MCF 10A (cell line): ENCODE measurements around the gene ME3. TPM values are rescaled to one million over a fixed set of nuclear protein-coding genes. Genes with fewer than 3 reads are reported as not detected.
"Not testable (repeated sequence)": the region's sequence is repeated elsewhere in the genome, so short reads cannot be mapped to it uniquely, and the experiment has no call there.

ENCODE experiments used
- BruUV-seq: library from RNA; stranded (reverse); fragments of 400-500 nt; replicated peaks from 2 replicates; lab custom pipeline; 2021; lab: Mats Ljungman, UMichigan
- CTCF ChIA-PET: fragments of 300-600 bp; sonication (Branson Sonifier 250); formaldehyde crosslinking; extraction: SDS; loops from one replicate; lab custom pipeline; 2021; ENCODE audit warnings: antibody characterized with exemption, inconsistent platforms; lab: Yijun Ruan, JAX
- POLR2A ChIA-PET: fragments of 300-600, 350-650 bp; sonication (Branson Sonifier 250); formaldehyde crosslinking; extraction: SDS; loops from one replicate; lab custom pipeline; 2020; ENCODE audit warnings: antibody characterized with exemption, inconsistent platforms; lab: Yijun Ruan, JAX
- DNase-seq: peaks from one replicate; pipeline ENCODE4 v3.0.0-alpha.2; 2018; ENCODE audit not compliant: unreplicated experiment
- H3K27ac Mint-ChIP-seq: one replicate; pipeline ENCODE4 v1.8.0; 2022; ENCODE audit warnings: mild to moderate bottlenecking, low read depth, mixed read lengths; ENCODE audit not compliant: unreplicated experiment
- H3K27me3 Mint-ChIP-seq: one replicate; pipeline ENCODE4 v1.8.0; 2022; ENCODE audit warnings: mixed read lengths; ENCODE audit not compliant: insufficient read depth, unreplicated experiment
- H3K36me3 Mint-ChIP-seq: one replicate; pipeline ENCODE4 v1.8.0; 2022; ENCODE audit warnings: mild to moderate bottlenecking, moderate library complexity, mixed read lengths; ENCODE audit not compliant: insufficient read depth, unreplicated experiment
- H3K4me1 Mint-ChIP-seq: one replicate; pipeline ENCODE4 v1.8.0; 2022; ENCODE audit warnings: mixed read lengths; ENCODE audit not compliant: insufficient read depth, unreplicated experiment
- H3K4me3 Mint-ChIP-seq: one replicate; pipeline ENCODE4 v1.8.0; 2022; ENCODE audit warnings: mild to moderate bottlenecking, moderate library complexity, mixed read lengths; ENCODE audit not compliant: unreplicated experiment
- H3K9me3 Mint-ChIP-seq: one replicate; pipeline ENCODE4 v1.8.0; 2022; ENCODE audit warnings: mixed read lengths; ENCODE audit not compliant: unreplicated experiment
- intact Hi-C: fragments of 100-400 bp; cut with micrococcal nuclease; formaldehyde crosslinking; loops from 2 replicates; pipeline ENCODE4 v1.14.1; 2022
- total RNA-seq: library from RNA; stranded (reverse); gene quantifications from 2 replicates; pipeline ENCODE4 v1.2.3, GENCODE V29; 2022
- TF ChIP-seq, protein P1 (sequence below): fragments of 200-600 bp; IDR thresholded peaks from one replicate; pipeline ENCODE4 v1.8.0; 2022; ENCODE audit warnings: antibody characterized with exemption, mild to moderate bottlenecking; ENCODE audit not compliant: unreplicated experiment

Gene ME3
- total RNA-seq, 1 experiment from 2014 or later, result not detected

DNA sequence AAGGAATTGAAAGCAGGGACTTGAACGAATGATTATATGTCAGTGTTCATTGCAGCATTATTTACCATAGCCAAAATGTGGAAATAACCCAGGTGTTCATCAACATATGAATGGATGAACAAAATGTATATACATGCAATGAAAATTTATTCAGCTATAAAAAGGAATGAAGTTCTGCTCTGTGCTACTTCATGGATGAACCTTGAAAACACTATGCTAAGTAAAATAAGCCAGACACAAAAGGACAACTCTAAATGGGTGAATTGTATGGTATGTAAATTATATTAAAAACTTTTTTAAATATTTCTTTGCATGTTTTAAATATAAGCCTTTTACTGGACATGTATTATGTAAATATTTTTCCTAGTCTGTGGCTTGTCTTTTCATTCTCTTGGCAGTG, 107.0 kb downstream of the ME3 start:
- Mint-ChIP-seq H3K36me3 (no peaks in the 10 kb centered on the region), H3K27ac (no peak overlapping the region), H3K27me3 (peaks cover 16% of the 10 kb centered on the region), H3K9me3 (no peaks in the 10 kb centered on the region), H3K4me3 (no peak overlapping the region), H3K4me1 (peaks cover 15% of the 10 kb centered on the region)
- no TSS peak for BruUV-seq
- ChIA-PET POLR2A (no interaction called here), CTCF (no interaction called here)
- TF ChIP-seq, protein P1, sequence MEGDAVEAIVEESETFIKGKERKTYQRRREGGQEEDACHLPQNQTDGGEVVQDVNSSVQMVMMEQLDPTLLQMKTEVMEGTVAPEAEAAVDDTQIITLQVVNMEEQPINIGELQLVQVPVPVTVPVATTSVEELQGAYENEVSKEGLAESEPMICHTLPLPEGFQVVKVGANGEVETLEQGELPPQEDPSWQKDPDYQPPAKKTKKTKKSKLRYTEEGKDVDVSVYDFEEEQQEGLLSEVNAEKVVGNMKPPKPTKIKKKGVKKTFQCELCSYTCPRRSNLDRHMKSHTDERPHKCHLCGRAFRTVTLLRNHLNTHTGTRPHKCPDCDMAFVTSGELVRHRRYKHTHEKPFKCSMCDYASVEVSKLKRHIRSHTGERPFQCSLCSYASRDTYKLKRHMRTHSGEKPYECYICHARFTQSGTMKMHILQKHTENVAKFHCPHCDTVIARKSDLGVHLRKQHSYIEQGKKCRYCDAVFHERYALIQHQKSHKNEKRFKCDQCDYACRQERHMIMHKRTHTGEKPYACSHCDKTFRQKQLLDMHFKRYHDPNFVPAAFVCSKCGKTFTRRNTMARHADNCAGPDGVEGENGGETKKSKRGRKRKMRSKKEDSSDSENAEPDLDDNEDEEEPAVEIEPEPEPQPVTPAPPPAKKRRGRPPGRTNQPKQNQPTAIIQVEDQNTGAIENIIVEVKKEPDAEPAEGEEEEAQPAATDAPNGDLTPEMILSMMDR, result no peak
- intact Hi-C loops, result no loop called here
- no peak for DNase-seq

DNA sequence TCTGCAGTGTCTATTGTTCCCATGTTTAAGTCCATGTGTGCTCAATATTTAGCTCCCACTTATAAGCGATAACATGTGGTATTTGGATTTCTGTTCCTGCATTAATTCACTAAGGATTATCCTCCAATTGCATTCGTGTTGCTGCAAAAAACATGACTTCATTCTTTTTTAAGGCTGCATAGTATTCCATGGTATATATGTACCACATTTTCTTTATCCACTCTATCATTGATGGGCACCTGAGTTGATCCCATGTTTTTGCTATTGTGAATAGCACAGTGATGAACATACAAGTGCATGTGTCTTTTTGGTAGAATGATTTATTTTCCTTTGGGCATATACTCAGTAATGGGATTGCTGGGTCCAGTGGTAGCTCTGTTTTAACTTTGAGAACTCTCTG, 109.6 kb downstream of the ME3 start:
- BruUV-seq, DNase-seq, intact Hi-C loops, H3K27ac Mint-ChIP-seq, H3K9me3 Mint-ChIP-seq, H3K36me3 Mint-ChIP-seq, H3K4me3 Mint-ChIP-seq: not testable (repeated sequence)
- ChIA-PET CTCF (interaction anchor here (1.5 to 2.0 kb wide), 2 partner anchors 11 to 45 kb away, joined by 4 to 7 read pairs; no protein-coding TSS in a partner anchor), POLR2A (interaction anchor here (0.6 kb wide), 2 partner anchors 11 to 18 kb away, joined by 3 read pairs; no protein-coding TSS in a partner anchor)
- peaks cover 32% of the 10 kb centered on the region for H3K4me1 Mint-ChIP-seq
- peaks cover 16% of the 10 kb centered on the region for H3K27me3 Mint-ChIP-seq

DNA sequence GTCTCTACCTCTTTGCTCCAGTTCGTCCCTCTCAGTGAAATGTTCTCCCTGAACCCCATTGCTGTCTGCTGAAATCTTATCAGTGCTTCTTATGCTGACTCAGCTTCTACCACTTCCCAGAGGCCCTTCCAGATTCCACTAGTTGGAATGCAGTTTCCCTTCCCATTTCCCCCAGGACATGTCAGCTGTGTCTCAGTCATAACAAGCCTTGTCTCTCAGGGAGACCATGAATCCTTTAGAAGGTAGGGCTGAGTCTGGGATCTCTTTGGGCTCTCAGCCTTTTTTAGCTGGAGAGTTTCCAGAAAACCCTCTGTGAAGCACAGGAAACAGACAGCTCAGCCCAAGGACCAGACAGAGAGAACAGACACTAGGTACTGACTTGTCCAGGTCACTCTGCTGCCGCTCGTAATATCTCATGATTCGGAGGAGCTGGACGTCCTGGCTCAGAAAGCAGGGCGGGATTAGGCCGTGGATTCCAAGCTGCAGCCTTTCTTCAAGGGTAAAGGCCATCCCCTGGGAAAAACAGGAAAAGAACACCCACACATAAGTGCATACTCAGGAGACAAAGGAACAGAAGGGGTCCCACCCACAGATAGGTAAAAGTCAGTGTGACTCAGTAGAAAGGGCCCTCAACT, 113.0 kb downstream of the ME3 start:
- Mint-ChIP-seq H3K36me3 (no peaks in the 10 kb centered on the region), H3K9me3 (no peaks in the 10 kb centered on the region), H3K27ac (peak overlapping the region; percentile 75), H3K4me1 (peaks cover 25% of the 10 kb centered on the region), H3K27me3 (peaks cover 5% of the 10 kb centered on the region), H3K4me3 (no peak overlapping the region)
- intact Hi-C loops, result no loop called here
- ChIA-PET CTCF (interaction anchor here (0.6 to 1.4 kb wide), 6 partner anchors 10 to 70 kb away, joined by 3 read pairs; no protein-coding TSS in a partner anchor), POLR2A (interaction anchor here (0.8 to 1.0 kb wide), 2 partner anchors 44 to 76 kb away, joined by 3 to 7 read pairs; no protein-coding TSS in a partner anchor)
- TF ChIP-seq, protein P1, result no peak
- BruUV-seq, result no TSS peak
- DNase-seq, result peak; percentile 43

DNA sequence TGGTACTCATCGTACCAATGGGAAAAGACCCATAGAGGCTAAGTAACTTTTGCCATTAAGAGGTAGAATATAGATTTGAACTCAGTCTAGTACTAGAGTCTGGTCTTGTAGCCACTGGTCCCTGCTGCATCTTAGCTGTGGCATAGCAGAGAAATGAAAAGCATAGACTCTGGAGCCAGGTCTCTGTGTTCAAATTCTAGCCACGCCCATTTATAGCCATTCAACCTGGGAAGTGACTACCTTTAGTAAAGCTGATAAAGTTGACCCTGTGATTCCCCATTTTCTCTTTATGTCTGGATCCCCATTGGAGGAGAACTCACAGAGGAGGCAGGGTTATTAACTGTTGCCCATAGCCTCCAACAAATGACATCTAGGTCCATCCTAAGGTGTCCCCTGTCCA, 113.6 kb downstream of the ME3 start:
- CTCF ChIA-PET, result interaction anchor here (0.8 to 1.4 kb wide), 5 partner anchors 9 to 49 kb away, joined by 3 read pairs; no protein-coding TSS in a partner anchor
- POLR2A ChIA-PET, result interaction anchor here (1.0 kb wide), 1 partner anchor 43 kb away, joined by 7 read pairs; no protein-coding TSS in a partner anchor
- no TSS peak for BruUV-seq

More for the DNA sequence above, 113.6 kb downstream of the ME3 start:
- H3K4me1 Mint-ChIP-seq, result peaks cover 25% of the 10 kb centered on the region
- no peak overlapping the region for H3K4me3 Mint-ChIP-seq
- DNase-seq, result no peak
- no peaks in the 10 kb centered on the region for H3K9me3 Mint-ChIP-seq
- intact Hi-C loops, result no loop called here
- TF ChIP-seq, protein P1, result no peak
- peak overlapping the region; percentile 75 for H3K27ac Mint-ChIP-seq
- no peaks in the 10 kb centered on the region for H3K36me3 Mint-ChIP-seq
- no peaks in the 10 kb centered on the region for H3K27me3 Mint-ChIP-seq
